ENCODE data around the gene ACAD10. TPM values are rescaled to one million over a fixed set of nuclear protein-coding genes. Genes with fewer than 3 reads are reported as not detected.

The ACAD10 gene
- total RNA-seq, 1 donor from 2014 or later, result 57.0 TPM

DNA sequence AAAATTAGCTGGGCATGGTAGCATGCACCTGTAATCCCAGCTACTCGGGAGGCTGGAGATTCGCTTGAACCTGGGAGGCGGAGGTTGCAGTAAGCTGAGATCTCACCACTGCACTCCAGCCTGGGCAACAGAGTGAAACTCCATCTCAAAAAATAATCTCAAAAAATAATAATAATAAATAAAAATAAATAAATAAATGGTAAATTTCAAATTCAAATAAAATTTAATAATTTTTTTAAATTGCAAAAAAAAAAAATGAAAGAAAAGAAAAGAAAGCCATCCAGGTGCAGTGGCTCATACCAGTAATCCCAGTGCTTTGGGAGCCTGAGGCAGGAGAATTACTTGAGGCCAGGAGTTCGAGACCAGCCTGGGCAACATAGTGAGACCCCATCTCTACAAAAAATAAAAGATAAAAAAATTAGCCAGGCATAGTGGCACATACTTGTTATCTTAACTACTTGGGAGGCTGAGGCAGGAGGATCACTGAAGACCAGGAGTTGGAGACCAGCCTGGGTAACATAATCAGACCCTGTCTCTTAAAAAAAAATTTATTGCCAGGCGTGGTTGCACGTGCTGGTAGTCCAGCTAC, 117.3 kb downstream of the ACAD10 start:
- H3K9me3 Mint-ChIP-seq, result no peaks in the 10 kb centered on the region
- H3K27ac Mint-ChIP-seq, result no peak overlapping the region
- DNase-seq (ENCODE audit: low spot score in 2 of 2, unreplicated experiment in 2 of 2), result no peak
- H3K4me3 Mint-ChIP-seq, result no peak overlapping the region
- H3K4me1 Mint-ChIP-seq, result no peaks in the 10 kb centered on the region
- TF ChIP-seq, protein P1, sequence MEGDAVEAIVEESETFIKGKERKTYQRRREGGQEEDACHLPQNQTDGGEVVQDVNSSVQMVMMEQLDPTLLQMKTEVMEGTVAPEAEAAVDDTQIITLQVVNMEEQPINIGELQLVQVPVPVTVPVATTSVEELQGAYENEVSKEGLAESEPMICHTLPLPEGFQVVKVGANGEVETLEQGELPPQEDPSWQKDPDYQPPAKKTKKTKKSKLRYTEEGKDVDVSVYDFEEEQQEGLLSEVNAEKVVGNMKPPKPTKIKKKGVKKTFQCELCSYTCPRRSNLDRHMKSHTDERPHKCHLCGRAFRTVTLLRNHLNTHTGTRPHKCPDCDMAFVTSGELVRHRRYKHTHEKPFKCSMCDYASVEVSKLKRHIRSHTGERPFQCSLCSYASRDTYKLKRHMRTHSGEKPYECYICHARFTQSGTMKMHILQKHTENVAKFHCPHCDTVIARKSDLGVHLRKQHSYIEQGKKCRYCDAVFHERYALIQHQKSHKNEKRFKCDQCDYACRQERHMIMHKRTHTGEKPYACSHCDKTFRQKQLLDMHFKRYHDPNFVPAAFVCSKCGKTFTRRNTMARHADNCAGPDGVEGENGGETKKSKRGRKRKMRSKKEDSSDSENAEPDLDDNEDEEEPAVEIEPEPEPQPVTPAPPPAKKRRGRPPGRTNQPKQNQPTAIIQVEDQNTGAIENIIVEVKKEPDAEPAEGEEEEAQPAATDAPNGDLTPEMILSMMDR (IDR thresholded peaks at IDR 0.05; ENCODE audit: unreplicated experiment), result no peak
- H3K27me3 Mint-ChIP-seq (ENCODE audit: low read depth), result no peaks in the 10 kb centered on the region
- H3K36me3 Mint-ChIP-seq, result peaks cover 32% of the 10 kb centered on the region

DNA sequence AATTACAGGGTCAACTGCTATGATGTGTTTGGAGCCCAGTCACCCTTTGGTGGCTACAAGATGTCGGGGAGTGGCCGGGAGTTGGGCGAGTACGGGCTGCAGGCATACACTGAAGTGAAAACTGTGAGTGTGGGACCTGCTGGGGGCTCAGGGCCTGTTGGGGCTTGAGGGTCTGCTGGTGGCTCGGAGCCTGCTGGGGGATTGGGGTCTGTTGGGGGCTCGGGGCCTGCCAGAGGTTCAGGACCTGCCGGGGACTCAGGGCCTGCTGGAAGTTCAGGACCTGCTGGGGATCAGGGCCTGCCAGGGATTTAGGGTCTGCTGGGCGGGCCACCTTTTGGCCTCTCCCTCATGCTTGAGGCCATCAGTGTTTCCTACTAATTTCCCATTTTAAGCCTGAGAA, 118.0 kb downstream of the ACAD10 start:
- Mint-ChIP-seq H3K27ac (no peak overlapping the region), H3K36me3 (peaks cover 33% of the 10 kb centered on the region), H3K9me3 (no peaks in the 10 kb centered on the region), H3K27me3 (ENCODE audit: low read depth) (no peaks in the 10 kb centered on the region), H3K4me1 (no peaks in the 10 kb centered on the region), H3K4me3 (no peak overlapping the region)
- no peak for DNase-seq (ENCODE audit: low spot score in 2 of 2, unreplicated experiment in 2 of 2)
- TF ChIP-seq, protein P1 (IDR thresholded peaks at IDR 0.05; ENCODE audit: unreplicated experiment), result no peak

DNA sequence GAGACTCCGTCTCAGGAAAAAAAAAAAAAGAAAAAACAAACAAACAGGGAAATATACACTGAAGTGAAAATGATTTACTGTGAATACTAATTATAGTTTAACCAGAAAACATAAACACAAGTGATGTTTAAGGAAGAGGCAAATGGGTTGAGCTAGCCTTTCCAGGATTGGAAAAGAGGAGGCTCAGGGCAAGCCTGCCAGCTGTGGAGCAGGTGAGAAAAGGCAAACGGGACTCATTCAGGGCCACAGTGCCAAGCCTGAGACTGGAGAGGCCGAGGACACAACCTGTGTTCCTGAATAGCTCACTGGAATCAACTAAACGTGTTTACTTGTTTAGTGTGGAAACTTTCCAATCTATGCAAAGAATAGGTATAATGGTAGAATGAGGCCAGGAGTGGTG, 120.5 kb downstream of the ACAD10 start:
- H3K27ac Mint-ChIP-seq, result no peak overlapping the region
- TF ChIP-seq, protein P1 (IDR thresholded peaks at IDR 0.05; ENCODE audit: unreplicated experiment), result no peak

More for the DNA sequence above, 120.5 kb downstream of the ACAD10 start:
- DNase-seq (ENCODE audit: low spot score in 2 of 2, unreplicated experiment in 2 of 2), result no peak
- Mint-ChIP-seq H3K36me3 (peaks cover 27% of the 10 kb centered on the region), H3K9me3 (no peaks in the 10 kb centered on the region), H3K4me3 (no peak overlapping the region), H3K4me1 (no peaks in the 10 kb centered on the region), H3K27me3 (ENCODE audit: low read depth) (no peaks in the 10 kb centered on the region)

Small RNA genes within 50 kb of the gene (microRNA-seq; reads per million reads assigned to microRNA genes)
- gene MIR6761, result not detected

Other genes starting within 250 kb of the ACAD10 start
- 149 to 152 TPM (median 150 TPM) in 3 replicates for gene ATXN2, start 86.7 kb upstream of the ACAD10 start, total RNA-seq
- gene BRAP, start 97 bp upstream of the ACAD10 start, total RNA-seq, result 18.6 to 20.5 TPM (median 19.5 TPM) in 3 replicates
- 41.6 to 45.8 TPM (median 41.7 TPM) in 3 replicates for gene ALDH2, start 80.9 kb downstream of the ACAD10 start, total RNA-seq
- 64.5 to 71.2 TPM (median 70.9 TPM) in 3 replicates for gene MAPKAPK5, start 156.2 kb downstream of the ACAD10 start, total RNA-seq

Measured in mesothelial cell of epicardium (in vitro differentiated cells).